Fibroblast of mammary gland (primary cell): ENCODE data around the gene SLC17A8.

Experiments
- DNase-seq: peaks from one replicate; pipeline ENCODE4 v3.0.0-alpha.2; 2010; ENCODE audit warnings: low read depth
- H3K4me3 ChIP-seq: 2 replicates; pipeline ENCODE4 v1.5.1; 2011; ENCODE audit warnings: low read depth, mild to moderate bottlenecking, low read length, moderate library complexity; ENCODE audit not compliant: control insufficient read depth
- CTCF ChIP-seq: conservative IDR thresholded peaks from 2 replicates; pipeline ENCODE4 v1.5.1; 2011; ENCODE audit warnings: low read depth, low read length, inconsistent platforms; ENCODE audit not compliant: control insufficient read depth, insufficient read depth

Gene SLC17A8

GRCh38 chr12:100383586-100384558, 27.0 kb downstream of the SLC17A8 start:
- no peak for TF ChIP-seq CTCF
- DNase-seq: no peak
- H3K4me3 ChIP-seq: no peak overlapping the region

GRCh38 chr12:100384559-100384935, 27.7 kb downstream of the SLC17A8 start:
- TF ChIP-seq CTCF: no peak
- no peak for DNase-seq
- no peak overlapping the region for H3K4me3 ChIP-seq

GRCh38 chr12:100388382-100388781, 31.5 kb downstream of the SLC17A8 start:
- DNase-seq: no peak
- no peak overlapping the region for H3K4me3 ChIP-seq
- TF ChIP-seq CTCF: no peak

GRCh38 chr12:100391856-100392255, 35.0 kb downstream of the SLC17A8 start:
- H3K4me3 ChIP-seq: no peak overlapping the region
- DNase-seq: peak; percentile 25
- TF ChIP-seq CTCF: peak; percentile 29

- TF ChIP-seq CTCF: no peak
- no peak for DNase-seq
- no peak overlapping the region for H3K4me3 ChIP-seq
Measured at GRCh38 chr12:100393200-100393599, 36.3 kb downstream of the SLC17A8 start.

GRCh38 chr12:100395811-100396210, 38.9 kb downstream of the SLC17A8 start:
- no peak for TF ChIP-seq CTCF
- H3K4me3 ChIP-seq: no peak overlapping the region

GRCh38 chr12:100398307-100398706, 41.4 kb downstream of the SLC17A8 start:
- H3K4me3 ChIP-seq: no peak overlapping the region
- DNase-seq: no peak

More at GRCh38 chr12:100395811-100396210, 38.9 kb downstream of the SLC17A8 start:
- no peak for DNase-seq

More at GRCh38 chr12:100398307-100398706, 41.4 kb downstream of the SLC17A8 start:
- no peak for TF ChIP-seq CTCF
